NCI-H510A (cell line): ENCODE results near the gene SGK1.
"Not testable (repeated sequence)": the region's sequence is repeated elsewhere in the genome, so short reads cannot be mapped to it uniquely, and the experiment has no call there.

Source experiments
- DNase-seq: peaks from one replicate; lab custom pipeline; 2025; lab: John Stamatoyannopoulos, UW

SGK1 gene

DNA sequence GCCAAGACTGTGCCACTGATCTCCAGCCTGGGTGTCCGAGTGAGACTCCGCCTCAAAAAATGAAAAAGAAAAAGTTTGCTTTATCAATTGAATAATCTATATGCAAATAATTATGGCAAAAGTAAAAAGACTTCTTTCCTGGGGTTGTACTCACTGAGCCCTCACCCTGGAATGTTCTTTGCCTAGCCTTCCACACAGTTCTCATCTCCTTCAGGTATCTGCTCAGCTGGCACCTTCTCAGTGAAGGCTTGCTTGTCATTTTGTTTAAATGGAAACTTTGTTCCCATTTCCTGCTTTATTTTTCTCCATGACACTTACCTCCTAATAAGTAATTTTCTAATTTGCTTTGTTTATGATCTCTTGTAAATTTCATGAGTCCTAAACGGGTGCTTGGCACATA, 96.7 kb downstream of the SGK1 start:
- no peak for DNase-seq

GRCh38 chr6:134217798-134218140, 100.1 kb downstream of the SGK1 start:
- DNase-seq: no peak

DNA sequence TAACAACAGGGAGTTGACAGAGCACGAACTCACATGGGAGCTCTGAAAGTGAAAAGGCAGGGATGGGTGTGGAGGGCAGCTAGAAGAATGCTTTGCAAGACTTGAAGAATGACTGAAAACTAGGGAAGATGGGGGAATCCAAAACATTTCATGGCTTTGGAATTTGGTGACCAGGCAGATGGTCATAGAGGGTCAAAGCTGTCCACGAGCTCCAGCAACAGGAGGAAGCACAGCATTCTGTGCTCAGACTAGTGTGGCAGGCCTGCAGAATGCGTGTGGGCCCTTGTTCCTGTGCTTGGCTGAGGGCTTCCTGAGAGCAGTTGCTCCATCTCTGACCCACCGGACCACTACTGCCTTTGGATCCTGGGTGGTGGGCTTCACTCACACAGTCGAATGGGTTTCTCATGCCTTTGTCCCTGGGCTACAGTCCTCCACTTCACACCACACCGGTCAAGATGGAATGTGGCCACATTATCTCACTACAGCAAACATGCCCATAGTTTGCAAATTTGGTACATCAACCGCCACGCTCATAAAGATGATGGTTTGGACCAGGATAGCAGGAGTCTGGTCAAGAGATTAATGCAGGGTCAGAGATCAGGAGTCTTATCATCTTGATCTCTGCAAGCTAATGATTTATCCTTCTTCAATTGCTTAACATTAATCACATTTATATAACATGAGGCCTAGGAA, 100.7 kb downstream of the SGK1 start:
- DNase-seq: no peak

DNA sequence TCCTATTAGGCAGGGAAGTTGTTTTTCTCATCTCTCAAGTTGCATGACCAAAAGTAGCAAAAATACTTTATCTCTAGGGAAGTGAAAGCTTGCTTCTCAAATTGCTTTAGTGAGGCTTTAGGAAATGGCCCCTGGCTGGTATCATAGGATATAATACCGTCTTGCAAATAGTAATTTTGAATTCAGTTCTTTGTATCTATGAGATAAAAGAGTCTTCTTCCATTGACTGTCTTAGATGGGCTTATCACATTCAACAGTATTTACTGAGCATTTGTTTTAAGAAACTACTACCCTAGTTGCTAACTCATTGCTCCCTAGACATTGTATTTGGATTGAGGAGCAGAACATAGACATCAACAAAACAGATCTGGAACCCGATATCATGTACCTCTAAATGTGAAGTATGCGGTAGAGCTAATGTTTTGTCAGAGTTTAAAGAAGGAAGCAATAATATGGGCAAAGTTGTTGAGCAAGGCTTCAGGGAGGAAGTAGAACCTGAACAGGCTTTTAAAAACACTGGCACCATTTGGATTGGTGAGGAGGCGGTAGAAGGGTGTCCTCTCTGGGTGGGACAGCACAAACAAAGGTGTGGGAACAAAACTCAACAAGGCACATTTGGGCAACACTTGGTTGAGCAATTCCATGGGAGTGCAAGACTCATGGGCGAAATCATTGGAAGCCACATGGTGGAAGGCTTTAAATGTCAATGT, 101.5 kb downstream of the SGK1 start:
- no peak for DNase-seq

GRCh38 chr6:134213410-134213809, 104.5 kb downstream of the SGK1 start:
- DNase-seq: not testable (repeated sequence)

GRCh38 chr6:134211297-134211696, 106.6 kb downstream of the SGK1 start:
- no peak for DNase-seq

DNA sequence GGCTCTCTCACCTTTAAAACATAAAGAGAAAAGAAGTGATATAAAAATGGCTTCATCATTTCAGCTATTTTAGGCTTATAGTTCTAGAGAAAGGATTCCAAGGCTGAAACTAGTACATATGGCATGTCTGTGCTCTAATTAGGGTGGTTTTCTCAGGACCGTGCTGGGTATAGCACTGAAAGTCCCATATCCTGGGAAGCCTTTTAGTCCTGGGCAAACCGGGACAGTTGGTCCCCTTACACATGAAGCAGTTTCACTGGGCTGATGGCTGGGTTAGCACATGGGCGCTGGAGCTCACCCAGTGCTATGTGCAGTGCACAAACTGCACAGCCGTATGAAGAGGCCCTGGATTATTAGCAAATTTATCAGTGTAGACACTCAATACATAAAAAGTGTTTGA, 110.5 kb downstream of the SGK1 start:
- DNase-seq: no peak

GRCh38 chr6:134205366-134205765, 112.5 kb downstream of the SGK1 start:
- no peak for DNase-seq

DNA sequence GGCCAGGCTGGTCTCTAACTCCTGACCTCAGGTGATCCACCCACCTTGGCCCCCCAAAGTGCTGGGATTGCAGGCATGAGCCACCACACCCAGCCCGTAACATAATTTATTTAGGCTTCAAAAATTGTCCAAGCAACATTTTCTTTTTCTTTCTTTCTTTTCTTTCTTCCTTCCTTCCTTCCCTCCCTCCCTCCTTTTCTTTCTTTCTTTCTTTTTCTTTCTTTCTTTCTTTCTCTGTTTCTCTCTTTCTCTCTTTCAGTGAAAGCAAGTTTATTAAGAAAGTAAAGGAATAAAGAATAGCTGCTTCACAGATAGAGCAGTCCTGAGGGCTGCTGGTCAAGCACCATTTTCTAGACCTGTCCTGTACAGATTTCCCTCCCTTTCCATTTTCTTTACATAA, 113.2 kb downstream of the SGK1 start:
- DNase-seq: not testable (repeated sequence)

GRCh38 chr6:134204031-134204430, 113.9 kb downstream of the SGK1 start:
- DNase-seq: no peak

GRCh38 chr6:134201716-134202115, 116.2 kb downstream of the SGK1 start:
- no peak for DNase-seq

GRCh38 chr6:134199848-134200606, 117.9 kb downstream of the SGK1 start:
- no peak for DNase-seq

DNA sequence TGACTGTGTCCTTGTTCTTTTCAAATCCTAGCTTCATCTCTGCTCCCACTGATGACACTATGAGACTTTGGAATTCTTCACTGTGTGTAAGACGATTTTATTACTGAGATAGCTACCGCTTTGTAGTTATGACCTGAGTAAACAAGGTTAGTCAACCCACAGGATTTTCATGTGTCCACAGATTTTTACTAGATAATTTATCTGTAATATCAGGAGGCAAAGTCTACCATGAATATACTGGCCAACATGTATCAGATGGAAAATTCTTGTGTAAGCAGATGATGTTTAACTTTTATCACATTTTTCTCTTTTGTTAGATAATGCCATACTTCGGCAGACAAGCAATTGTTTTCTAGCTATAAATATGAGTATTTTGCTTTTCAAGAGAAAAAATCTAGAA, 119.8 kb downstream of the SGK1 start:
- DNase-seq: no peak

GRCh38 chr6:134197685-134198084, 120.2 kb downstream of the SGK1 start:
- not testable (repeated sequence) for DNase-seq

DNA sequence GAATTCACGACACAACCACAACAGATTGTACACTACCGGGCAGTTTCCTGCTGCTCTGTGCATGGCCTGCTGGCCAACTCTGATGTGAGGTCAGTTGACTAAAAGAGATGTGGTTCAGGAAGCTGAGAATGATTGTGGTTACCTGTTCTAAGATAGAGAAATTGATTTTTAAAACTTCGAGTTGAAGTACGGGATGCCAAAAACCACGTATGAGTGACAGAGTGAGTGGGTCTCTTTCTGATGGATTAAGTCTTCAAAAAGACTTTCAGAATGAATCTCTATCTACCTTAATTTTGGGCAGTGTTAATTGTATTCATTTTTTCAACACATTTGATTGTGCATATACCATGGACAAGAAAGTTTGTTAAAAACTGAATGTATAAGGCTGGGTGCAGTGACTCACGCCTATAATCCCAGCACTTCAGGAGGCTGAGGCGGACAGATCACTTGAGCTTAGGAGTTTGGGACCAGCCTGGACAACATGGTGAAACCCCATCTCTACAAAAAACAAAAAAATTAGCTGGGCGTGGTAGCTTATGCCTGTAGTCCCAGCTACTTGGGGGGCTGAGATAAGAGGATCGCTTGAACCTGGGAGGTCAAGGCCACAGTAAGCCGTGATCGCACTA, 121.2 kb downstream of the SGK1 start:
- no peak for DNase-seq

DNA sequence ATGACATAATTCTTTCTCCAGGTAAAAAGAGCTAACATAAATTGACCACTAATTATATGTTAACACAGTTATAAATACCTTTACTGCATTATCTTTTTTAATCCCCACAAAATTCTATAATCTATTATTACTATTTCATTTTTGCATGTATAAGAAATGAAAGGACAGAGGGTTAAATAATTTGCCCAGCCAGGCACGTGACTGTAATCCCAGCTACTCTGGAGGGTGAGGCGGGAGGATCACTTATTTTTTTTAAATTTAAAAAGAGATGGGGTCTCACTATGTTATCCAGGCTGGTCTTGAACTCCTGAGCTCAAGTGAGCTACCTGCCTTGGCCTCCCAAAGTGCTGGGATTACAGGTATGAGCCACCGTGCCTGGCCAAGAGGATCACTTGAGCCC, 121.9 kb downstream of the SGK1 start:
- no peak for DNase-seq

DNA sequence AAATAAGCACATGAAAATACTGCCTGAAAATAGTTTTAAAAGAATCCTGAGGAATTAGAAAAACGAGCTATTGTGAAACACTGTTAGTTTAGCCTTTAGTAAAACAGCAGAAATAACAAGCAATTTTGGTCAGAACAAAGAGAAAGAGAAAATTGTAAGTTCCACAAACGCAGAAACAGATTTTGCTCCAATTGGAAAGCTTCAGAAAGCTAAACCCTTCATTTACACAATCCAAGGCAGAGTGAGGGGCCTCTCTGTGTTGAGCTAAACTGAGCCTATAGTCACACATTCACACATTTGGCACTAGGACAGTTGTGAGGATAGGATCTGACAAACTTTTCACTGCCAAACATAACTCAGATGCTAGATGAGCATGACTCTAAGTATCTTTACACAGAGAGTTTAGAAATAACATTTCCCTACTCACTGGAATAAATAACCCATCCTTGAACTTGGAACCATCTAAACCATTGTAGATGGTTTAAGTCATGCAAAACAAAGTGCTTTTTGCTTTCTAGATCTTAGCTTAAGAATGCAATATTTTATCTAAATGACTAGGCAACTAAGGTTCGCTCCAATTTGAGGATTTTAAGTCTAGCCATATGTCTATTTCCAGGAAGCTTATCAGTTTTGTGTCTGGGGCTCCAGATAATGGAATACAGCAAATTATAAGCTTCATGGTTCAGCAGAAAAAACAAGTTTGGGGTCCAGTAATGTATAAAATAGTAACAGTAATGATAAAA, 122.6 kb downstream of the SGK1 start:
- no peak for DNase-seq

- no peak for DNase-seq
Observed at GRCh38 chr6:134193536-134194498, 124.1 kb downstream of the SGK1 start.

- not testable (repeated sequence) for DNase-seq
Observed at GRCh38 chr6:134192609-134193008, 125.3 kb downstream of the SGK1 start.

- DNase-seq: no peak
Observed at GRCh38 chr6:134190883-134191282, 127.0 kb downstream of the SGK1 start.

DNA sequence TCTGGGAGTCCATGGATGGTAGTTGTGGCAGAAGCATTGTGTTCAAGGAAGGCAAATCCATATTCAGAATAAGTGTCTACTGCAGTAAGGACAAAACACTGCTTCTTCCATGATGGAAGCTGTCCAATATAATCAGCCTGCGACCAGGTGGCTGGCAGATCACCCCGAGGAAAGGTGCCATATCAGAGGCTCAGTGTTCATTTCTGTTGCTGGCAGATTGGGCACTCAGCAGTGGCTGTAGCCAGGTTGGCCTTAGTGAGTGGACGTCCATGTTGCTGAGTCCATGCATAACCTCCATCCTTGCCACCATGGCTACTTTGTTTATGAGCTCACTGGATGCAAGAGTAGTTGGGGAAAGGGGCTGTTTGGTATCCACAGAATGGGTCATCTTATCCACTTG, 130.2 kb downstream of the SGK1 start:
- DNase-seq: no peak
